KMS-11 (cell line): ENCODE data around the gene CAMKMT.
"Not testable (repeated sequence)": the region's sequence is repeated elsewhere in the genome, so short reads cannot be mapped to it uniquely, and the experiment has no call there.

Source experiments
- H2AFZ ChIP-seq: fragments of 200-600 bp; sonication (generic); 2 replicates; pipeline ENCODE4 v1.6.1; 2016; ENCODE audit warnings: antibody characterized with exemption, mixed run types, low read depth
- H3K27ac ChIP-seq: fragments of 200-600 bp; sonication (generic); 2 replicates; pipeline ENCODE4 v1.6.1; 2016; ENCODE audit warnings: mild to moderate bottlenecking, mixed run types
- H3K27me3 ChIP-seq: fragments of 200-600 bp; sonication (generic); 2 replicates; pipeline ENCODE4 v1.6.1; 2017; ENCODE audit warnings: mild to moderate bottlenecking, low read depth, mixed run types, moderate library complexity; ENCODE audit not compliant: insufficient read depth
- H3K36me3 ChIP-seq: fragments of 200-600 bp; sonication (generic); 2 replicates; pipeline ENCODE4 v1.6.1; 2017; ENCODE audit warnings: mild to moderate bottlenecking, mixed run types; ENCODE audit not compliant: insufficient read depth
- H3K4me1 ChIP-seq: fragments of 200-600 bp; sonication (generic); 2 replicates; pipeline ENCODE4 v1.6.1; 2016; ENCODE audit warnings: mild to moderate bottlenecking, low read depth, mixed run types; ENCODE audit not compliant: poor library complexity, severe bottlenecking
- H3K4me2 ChIP-seq: fragments of 200-600 bp; sonication (generic); 2 replicates; pipeline ENCODE4 v1.7.0; 2016; ENCODE audit warnings: mild to moderate bottlenecking, mixed run types
- H3K4me3 ChIP-seq: fragments of 200-600 bp; sonication (generic); IDR thresholded peaks from 2 replicates; pipeline ENCODE4 v1.6.1; 2017; ENCODE audit warnings: low read depth, low read length, mixed read lengths; ENCODE audit not compliant: insufficient read depth
- H3K79me2 ChIP-seq: fragments of 200-600 bp; sonication (generic); 2 replicates; pipeline ENCODE4 v1.6.1; 2016; ENCODE audit warnings: low read depth, mixed run types; ENCODE audit not compliant: insufficient read depth
- H3K9ac ChIP-seq: fragments of 200-600 bp; sonication (generic); 2 replicates; pipeline ENCODE4 v1.6.1; 2016; ENCODE audit warnings: mild to moderate bottlenecking, mixed run types
- H4K20me1 ChIP-seq: fragments of 200-600 bp; sonication (generic); 2 replicates; pipeline ENCODE4 v1.6.1; 2016; ENCODE audit warnings: mild to moderate bottlenecking, mixed run types; ENCODE audit not compliant: insufficient read depth
- CTCF ChIP-seq: fragments of 200-600 bp; sonication (generic); conservative IDR thresholded peaks from 2 replicates; pipeline ENCODE4 v1.6.1; 2017; ENCODE audit warnings: low read depth, mild to moderate bottlenecking, antibody characterized with exemption, low read length, moderate library complexity, mixed read lengths

CAMKMT gene

GRCh38 chr2:44495035-44495434 is 133.3 kb downstream of the CAMKMT start:
- no peak overlapping the region for H2AFZ ChIP-seq
- no peaks in the 10 kb centered on the region for H3K27me3 ChIP-seq
- H3K79me2 ChIP-seq, result no peaks in the 10 kb centered on the region
- no peaks in the 10 kb centered on the region for H3K36me3 ChIP-seq
- no peak overlapping the region for H3K27ac ChIP-seq
- H4K20me1 ChIP-seq, result no peaks in the 10 kb centered on the region
- no peak for TF ChIP-seq CTCF
- no peak overlapping the region for H3K4me2 ChIP-seq
- no peak overlapping the region for H3K4me3 ChIP-seq
- no peak overlapping the region for H3K9ac ChIP-seq
- H3K4me1 ChIP-seq, result no peaks in the 10 kb centered on the region

DNA sequence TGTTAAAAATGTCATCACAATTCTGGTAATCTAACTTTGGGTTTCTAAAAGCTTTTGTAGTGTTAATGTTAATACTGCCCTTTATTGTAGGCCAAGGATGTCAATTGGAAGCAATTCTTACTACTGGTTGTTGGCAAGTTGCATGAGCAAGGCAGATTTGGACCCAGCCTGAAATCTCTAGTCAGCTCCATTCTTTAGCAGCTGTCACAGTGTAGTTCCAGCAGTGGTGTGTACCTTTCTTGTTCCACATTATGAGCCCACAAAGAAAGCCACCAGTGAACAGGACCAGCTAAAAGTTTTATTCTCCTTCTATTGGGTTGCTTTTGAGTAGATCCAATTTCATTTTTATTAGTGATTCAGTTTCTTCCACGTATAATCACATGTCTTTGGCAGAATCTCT is 133.8 kb downstream of the CAMKMT start:
- TF ChIP-seq CTCF, result no peak
- no peak overlapping the region for H3K4me3 ChIP-seq
- no peak overlapping the region for H2AFZ ChIP-seq
- no peak overlapping the region for H3K4me2 ChIP-seq
- no peak overlapping the region for H3K9ac ChIP-seq
- no peaks in the 10 kb centered on the region for H3K36me3 ChIP-seq
- H4K20me1 ChIP-seq, result no peaks in the 10 kb centered on the region
- H3K4me1 ChIP-seq, result no peaks in the 10 kb centered on the region
- H3K27ac ChIP-seq, result no peak overlapping the region
- H3K27me3 ChIP-seq, result no peaks in the 10 kb centered on the region
- no peaks in the 10 kb centered on the region for H3K79me2 ChIP-seq

- Histone ChIP-seq H3K4me1 (no peaks in the 10 kb centered on the region), H3K4me2 (no peak overlapping the region), H2AFZ (no peak overlapping the region), H3K4me3 (no peak overlapping the region), H4K20me1 (no peaks in the 10 kb centered on the region), H3K36me3 (no peaks in the 10 kb centered on the region), H3K27ac (no peak overlapping the region), H3K27me3 (no peaks in the 10 kb centered on the region), H3K9ac (no peak overlapping the region), H3K79me2 (no peaks in the 10 kb centered on the region)
- no peak for TF ChIP-seq CTCF
These were observed 134.4 kb downstream of the CAMKMT start for GRCh38 chr2:44496130-44496529.

DNA sequence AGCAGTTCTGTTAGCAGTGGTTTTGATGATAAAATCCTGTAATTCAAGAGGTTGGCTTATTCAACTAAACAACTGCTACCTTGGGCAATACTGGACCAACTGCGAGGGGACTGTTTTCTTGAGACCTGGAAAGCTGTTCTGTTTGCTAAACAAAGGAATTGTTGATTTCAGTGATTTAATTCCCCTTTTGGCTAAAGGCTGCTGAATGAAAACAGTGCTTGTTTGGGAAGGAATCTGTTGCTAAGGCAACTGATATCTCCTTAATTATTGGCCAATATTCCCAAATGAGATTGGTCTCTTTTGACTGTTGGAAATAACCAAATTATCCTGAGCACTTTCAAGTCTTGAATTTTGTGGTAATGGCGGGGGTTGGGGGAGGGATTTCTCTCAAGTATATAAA is 136.8 kb downstream of the CAMKMT start:
- H3K79me2 ChIP-seq, result no peaks in the 10 kb centered on the region
- no peaks in the 10 kb centered on the region for H3K4me1 ChIP-seq
- no peaks in the 10 kb centered on the region for H3K36me3 ChIP-seq
- H3K4me3 ChIP-seq, result no peak overlapping the region
- H4K20me1 ChIP-seq, result no peaks in the 10 kb centered on the region
- H3K9ac ChIP-seq, result no peak overlapping the region
- no peak overlapping the region for H2AFZ ChIP-seq
- H3K27me3 ChIP-seq, result no peaks in the 10 kb centered on the region
- no peak overlapping the region for H3K27ac ChIP-seq
- H3K4me2 ChIP-seq, result no peak overlapping the region
- TF ChIP-seq CTCF, result no peak

- H3K9ac ChIP-seq, H3K27ac ChIP-seq, H3K36me3 ChIP-seq, H3K79me2 ChIP-seq, H3K4me3 ChIP-seq, H2AFZ ChIP-seq, H3K4me1 ChIP-seq, H3K27me3 ChIP-seq, H4K20me1 ChIP-seq, H3K4me2 ChIP-seq: not testable (repeated sequence)
These were observed 143.9 kb downstream of the CAMKMT start for GRCh38 chr2:44505664-44506063.
